GM19043 (cell line): ENCODE measurements around the gene ARPC1B.

Experiments
- ATAC-seq: cut with Tn5 transposase; IDR thresholded peaks from one replicate; pipeline ENCODE4 v1.9.1; 2021; ENCODE audit warnings: low read depth; ENCODE audit not compliant: unreplicated experiment

The ARPC1B gene

DNA sequence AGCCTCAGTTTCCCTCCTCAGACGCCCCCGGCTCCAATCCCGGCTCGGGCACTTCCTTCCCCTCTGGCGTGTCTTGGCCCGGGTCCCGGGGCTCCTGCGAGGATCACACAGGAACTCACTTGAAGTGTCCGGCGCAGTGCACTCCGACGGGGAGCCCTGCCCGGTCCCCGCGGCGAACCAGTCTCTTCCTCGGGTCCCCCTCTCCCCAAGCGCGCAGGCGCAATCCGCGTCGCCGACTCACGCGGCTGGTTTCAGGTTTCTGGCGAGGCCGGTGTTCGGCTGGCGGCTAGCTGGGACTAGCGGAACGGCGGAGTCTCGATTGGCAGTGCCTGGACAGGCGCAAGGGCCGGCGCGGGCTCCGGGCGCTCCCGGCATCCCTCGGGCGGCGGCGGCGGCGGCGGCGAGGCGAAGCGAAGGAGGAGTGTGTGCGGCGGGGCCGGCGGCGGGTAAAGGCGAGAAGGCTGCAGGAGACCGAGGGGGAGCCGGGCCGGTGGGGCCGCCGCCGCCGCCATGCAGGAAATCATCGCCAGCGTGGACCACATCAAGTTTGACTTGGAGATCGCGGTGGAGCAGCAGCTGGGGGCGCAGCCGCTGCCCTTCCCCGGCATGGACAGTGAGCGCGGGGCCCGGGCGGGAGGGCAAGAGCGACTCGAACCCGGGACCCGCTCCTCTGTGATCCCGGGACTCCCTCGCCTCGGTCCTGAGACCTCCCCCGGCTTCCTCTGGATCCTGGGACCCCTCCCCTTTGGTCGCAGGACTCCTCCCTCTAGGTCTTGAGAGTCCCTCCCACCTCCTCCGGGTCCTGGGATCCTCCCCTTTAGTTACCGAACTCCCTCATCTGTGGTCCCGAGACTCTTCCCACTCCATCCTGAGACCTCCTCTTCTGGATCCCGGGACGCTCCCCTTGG is 64.3 kb downstream of the ARPC1B start, which contains the start of the genes CPSF4 and PTCD1:
Gene CPSF4, plus strand, starts transcription at position 371 of the 908 bp plus-strand sequence. Its CDS starts 140 bp downstream, at position 511.
Gene PTCD1, minus strand, starts transcription at position 226 of the 908 bp plus-strand sequence. CDS start 3,556 bp downstream, outside the sequence.
- peak; percentile 80 for ATAC-seq

DNA sequence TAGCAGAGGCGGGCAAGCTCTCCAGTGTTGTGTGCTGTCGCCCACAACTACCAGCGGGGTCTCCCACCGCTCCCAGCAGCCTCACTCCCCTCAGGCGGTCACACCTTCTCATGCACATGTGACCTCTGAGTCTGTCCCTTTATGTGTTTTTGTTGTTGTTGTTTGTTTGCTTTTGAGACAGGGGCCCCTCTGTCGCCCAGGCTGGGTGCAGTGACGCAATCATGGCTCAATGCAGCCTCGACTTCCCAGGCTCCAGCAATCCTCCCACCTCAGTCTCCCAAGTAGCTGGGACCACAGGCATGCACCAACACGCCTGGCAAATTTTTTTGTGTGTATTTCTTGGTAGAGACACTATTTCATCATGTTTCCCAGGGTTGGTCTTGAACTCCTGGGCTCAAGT is 65.7 kb downstream of the ARPC1B start:
- ATAC-seq, result no peak
